GM15510 (cell line): Measurements from ENCODE around the gene RFC3.

Experiments used
- POLR2A ChIP-seq: IDR thresholded peaks from 3 replicates; pipeline ENCODE4 v1.6.1; 2011; ENCODE audit warnings: borderline replicate concordance; ENCODE audit not compliant: insufficient read length; ENCODE audit errors: extremely low read depth

RFC3 gene

DNA sequence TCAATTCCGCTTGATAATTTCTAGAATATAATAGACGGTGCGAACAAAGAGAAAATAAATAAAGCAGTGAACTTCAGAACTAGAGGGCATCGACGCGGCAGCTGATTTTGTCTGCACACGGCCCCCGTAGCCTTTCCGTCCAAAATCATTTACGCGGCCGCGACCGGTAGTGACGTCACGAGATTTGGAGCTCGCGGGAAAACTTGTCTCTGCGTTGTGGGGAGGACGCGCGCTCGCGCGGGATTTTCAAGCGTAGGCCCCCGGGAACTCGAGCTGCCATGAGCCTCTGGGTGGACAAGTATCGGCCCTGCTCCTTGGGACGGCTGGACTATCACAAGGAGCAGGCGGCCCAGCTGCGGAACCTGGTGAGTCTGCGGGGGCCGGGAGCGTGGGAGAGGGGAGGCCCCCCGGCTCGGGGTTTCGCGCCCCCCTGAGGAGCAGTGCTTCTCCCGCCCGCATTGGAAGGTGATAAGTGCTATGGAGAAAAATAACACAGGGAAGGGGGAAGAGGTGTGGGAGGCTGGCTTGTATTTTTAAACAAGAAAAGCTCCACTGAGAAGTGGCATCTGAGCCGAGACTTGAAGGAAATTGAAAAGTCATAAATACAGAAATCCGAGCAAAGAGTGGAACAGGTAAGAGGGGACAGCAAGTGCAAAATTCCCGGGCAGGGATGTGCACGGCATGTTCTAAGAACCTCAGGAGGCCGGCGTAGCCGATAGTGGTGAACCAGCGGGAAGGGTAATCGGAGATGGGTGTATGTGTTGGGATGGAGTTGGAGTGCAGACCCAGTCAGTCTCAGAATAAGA lies at the start of gene RFC3:
Gene RFC3, plus strand, starts transcription at position 249 of the 806 bp plus-strand sequence. Its CDS starts 30 bp downstream, at position 279.
- peak; percentile 74 for TF ChIP-seq POLR2A

- no peak for TF ChIP-seq POLR2A
Measured at GRCh38 chr13:33771296-33771695, 46.7 kb upstream of the RFC3 start.

- no peak for TF ChIP-seq POLR2A
Measured at GRCh38 chr13:33773790-33774462, 44.0 kb upstream of the RFC3 start.

- TF ChIP-seq POLR2A: no peak
Measured at GRCh38 chr13:33775339-33776108, 42.4 kb upstream of the RFC3 start.

GRCh38 chr13:33776239-33776881 lies 41.6 kb upstream of the RFC3 start:
- no peak for TF ChIP-seq POLR2A

DNA sequence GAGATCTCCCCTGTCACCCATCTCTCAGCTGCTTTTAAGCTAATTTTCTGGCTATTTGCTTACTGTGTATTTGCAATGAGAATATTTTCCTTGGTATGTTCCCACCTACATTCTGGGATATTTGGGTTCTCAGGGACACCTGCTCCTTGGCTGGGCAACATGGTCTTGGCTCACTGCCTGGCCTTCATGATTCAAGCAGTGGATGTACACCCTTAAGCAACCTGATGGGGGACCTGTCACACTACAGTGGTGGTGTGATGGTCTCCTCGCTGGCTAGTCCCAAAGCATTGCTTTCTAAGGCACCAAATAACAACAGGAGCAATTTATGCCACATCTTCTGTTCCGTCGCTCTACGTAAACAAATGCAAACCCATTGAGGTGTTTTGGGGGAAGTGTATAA lies 35.3 kb upstream of the RFC3 start:
- TF ChIP-seq POLR2A: no peak

- no peak for TF ChIP-seq POLR2A
Measured at GRCh38 chr13:33784738-33785137, 33.2 kb upstream of the RFC3 start.

- TF ChIP-seq POLR2A: no peak
Measured at GRCh38 chr13:33785384-33785783, 32.6 kb upstream of the RFC3 start.

GRCh38 chr13:33787051-33787591 lies 30.8 kb upstream of the RFC3 start:
- no peak for TF ChIP-seq POLR2A

- TF ChIP-seq POLR2A: no peak
Measured at GRCh38 chr13:33789066-33789606, 28.8 kb upstream of the RFC3 start.

DNA sequence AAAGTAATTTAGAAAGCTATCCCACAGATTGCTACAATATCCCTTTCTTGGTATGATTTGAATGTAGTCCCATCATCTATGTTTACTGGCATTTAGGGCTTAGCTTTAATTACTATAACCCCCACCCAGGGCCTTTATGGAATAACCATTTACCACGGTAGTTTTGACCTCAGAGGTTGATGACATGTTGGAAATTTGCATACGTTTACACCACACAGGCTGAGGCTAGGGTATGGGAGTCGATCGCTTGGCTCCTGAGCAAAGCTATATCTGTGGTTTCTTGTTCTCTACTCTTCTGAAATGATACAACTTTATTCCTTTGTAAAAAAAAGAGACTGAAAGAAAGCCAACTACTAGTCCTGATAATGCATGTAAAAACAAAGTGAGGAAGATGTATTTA lies 28.2 kb upstream of the RFC3 start:
- TF ChIP-seq POLR2A: no peak

DNA sequence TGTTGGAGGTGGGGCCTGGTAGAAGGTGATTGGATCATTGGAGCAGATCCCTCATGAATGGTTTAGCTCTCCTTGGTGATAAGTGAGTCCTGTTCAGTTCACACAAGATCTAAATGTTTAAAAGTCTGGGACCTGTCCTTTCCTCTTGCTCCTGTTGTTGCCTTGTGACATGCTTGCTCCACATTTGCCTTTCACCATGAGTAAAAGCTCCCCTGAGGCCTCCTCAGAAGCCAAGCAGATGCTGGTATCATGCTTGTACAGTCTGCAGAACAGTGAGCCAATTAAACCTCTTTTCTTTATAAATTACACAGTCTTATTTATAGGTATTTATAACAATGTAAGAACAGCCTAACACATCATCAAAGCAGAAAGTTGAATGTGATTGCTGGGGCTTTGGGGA lies 24.2 kb upstream of the RFC3 start:
- TF ChIP-seq POLR2A: no peak

DNA sequence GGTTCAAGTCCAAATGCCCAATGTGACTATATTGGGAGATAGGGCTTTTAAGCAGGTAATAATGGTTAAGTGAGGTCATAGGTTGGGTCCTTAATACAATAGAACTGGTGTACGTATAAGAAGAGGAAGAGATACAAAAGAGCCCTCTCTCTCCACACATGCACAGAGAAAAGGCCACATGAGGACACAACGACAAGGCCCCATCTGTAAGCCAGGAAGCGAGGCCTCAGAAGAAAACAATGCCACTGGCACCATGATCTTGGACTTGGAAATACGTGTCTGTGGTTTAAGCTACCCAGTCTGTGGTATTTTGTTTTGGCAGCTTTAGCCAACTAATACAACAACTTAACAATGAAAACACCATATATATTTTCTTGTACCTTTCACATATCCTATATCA lies 23.4 kb upstream of the RFC3 start:
- no peak for TF ChIP-seq POLR2A

DNA sequence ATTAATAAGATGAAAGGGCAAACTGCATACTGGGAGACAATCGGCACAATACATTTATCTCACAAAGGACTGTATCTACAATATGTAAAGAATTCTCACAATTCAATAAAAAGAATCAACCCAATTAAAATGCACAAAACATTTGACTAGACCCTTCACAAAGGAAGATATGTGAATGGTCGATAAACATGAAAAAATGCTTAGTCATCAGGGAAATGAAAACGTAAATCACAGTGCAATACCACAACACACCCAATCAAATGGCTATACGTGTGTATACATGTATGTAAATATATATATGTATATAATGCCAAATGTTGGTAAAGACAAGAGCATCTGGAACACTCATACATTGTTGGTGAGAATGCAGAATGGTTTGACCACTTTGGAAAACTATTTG lies 21.9 kb upstream of the RFC3 start:
- no peak for TF ChIP-seq POLR2A
